H1 (cell line): Measurements from ENCODE around the gene FAM76B. TPM values are rescaled to one million over a fixed set of nuclear protein-coding genes. Genes with fewer than 3 reads are reported as not detected.

Source experiments
- CTCF ChIA-PET: fragments of 300-600 bp; sonication (Branson Sonifier 250); formaldehyde crosslinking; loops from one replicate; lab custom pipeline; 2021; ENCODE audit not compliant: partially characterized antibody; lab: Charles Lee
- POLR2A ChIA-PET: fragments of 300-600 bp; sonication (Branson Sonifier 250); formaldehyde crosslinking; loops from one replicate; lab custom pipeline; 2021; ENCODE audit warnings: inconsistent platforms; ENCODE audit not compliant: partially characterized antibody; lab: Charles Lee
- DNase-seq, 2 experiments: peaks; one replicate each; pipeline versions ENCODE4 v3.0.0 to v3.0.0-alpha.2; 2010 to 2022; ENCODE audit warnings: low spot score in 2 of 2, low read depth in 1 of 2, mixed read lengths in 1 of 2
- FAIRE-seq: peaks from 2 replicates; lab custom pipeline; 2011; peaks lifted over from hg19 to GRCh38; lab: Jason Lieb, UNC
- H2AFZ ChIP-seq: 2 replicates; pipeline ENCODE4 v1.8.1; 2012; ENCODE audit warnings: low read length, inconsistent platforms
- H2AK5ac ChIP-seq: 2 replicates; pipeline ENCODE4 v1.6.1; 2013; ENCODE audit warnings: low read depth, low read length
- H2BK120ac ChIP-seq: replicated peaks from 2 replicates; pipeline ENCODE3; 2013; ENCODE audit warnings: low read depth, low read length, inconsistent platforms
- H2BK12ac ChIP-seq: 2 replicates; pipeline ENCODE4 v1.6.1; 2013; ENCODE audit warnings: low read depth, low read length
- H2BK15ac ChIP-seq: 2 replicates; pipeline ENCODE4 v1.6.1; 2013; ENCODE audit warnings: low read length
- H2BK20ac ChIP-seq: 2 replicates; pipeline ENCODE4 v1.6.1; 2013; ENCODE audit warnings: low read length
- H2BK5ac ChIP-seq: 2 replicates; pipeline ENCODE4 v1.6.1; 2013; ENCODE audit warnings: low read depth, low read length
- H3K14ac ChIP-seq: 2 replicates; pipeline ENCODE4 v1.6.1; 2013; ENCODE audit warnings: inconsistent platforms; ENCODE audit not compliant: insufficient read length
- H3K18ac ChIP-seq: 2 replicates; pipeline ENCODE4 v1.6.1; 2013; ENCODE audit warnings: low read length; ENCODE audit errors: extremely low read depth
- H3K23ac ChIP-seq: 2 replicates; pipeline ENCODE4 v1.6.1; 2013; ENCODE audit warnings: inconsistent platforms; ENCODE audit not compliant: insufficient read length
- H3K23me2 ChIP-seq: 2 replicates; pipeline ENCODE4 v1.6.1; 2013; ENCODE audit warnings: low read depth, low read length
- H3K27ac ChIP-seq: 2 replicates; pipeline ENCODE4 v1.6.1; 2011; ENCODE audit warnings: low read depth, low read length, inconsistent platforms
- H3K27me3 ChIP-seq, 4 experiments: replicated peaks in 1 of 4; 1 replicate in 1 of 4; 2 replicates in 3 of 4; pipeline versions ENCODE4 v1.6.1 to v1.8.1; 2011 to 2013; ENCODE audit warnings: low read length in 3 of 4, mild to moderate bottlenecking in 3 of 4, inconsistent platforms in 2 of 4, mixed read lengths in 2 of 4, moderate library complexity in 1 of 4; ENCODE audit not compliant: control insufficient read depth in 3 of 4, insufficient read depth in 3 of 4; ENCODE audit errors: extremely low read depth in 1 of 4
- H3K36me3 ChIP-seq, 4 experiments: 2 replicates each; pipeline versions ENCODE4 v1.6.1 to v1.8.1; 2011 to 2013; ENCODE audit warnings: mild to moderate bottlenecking in 4 of 4, low read length in 3 of 4, moderate library complexity in 2 of 4, control low read depth in 1 of 4, inconsistent platforms in 1 of 4; ENCODE audit not compliant: insufficient read depth in 4 of 4, control insufficient read depth in 2 of 4
- H3K4ac ChIP-seq: replicated peaks from 2 replicates; pipeline ENCODE3; 2013; ENCODE audit warnings: low read length, low read depth, mixed read lengths, inconsistent platforms; ENCODE audit not compliant: insufficient read length
- H3K4me1 ChIP-seq, 4 experiments: replicated peaks in 1 of 4; 1 replicate in 1 of 4; 2 replicates in 3 of 4; pipeline versions ENCODE4 v1.6.1 to v1.8.1; 2011 to 2013; ENCODE audit warnings: low read length in 3 of 4, inconsistent platforms in 2 of 4, mixed read lengths in 1 of 4; ENCODE audit not compliant: insufficient read depth in 4 of 4, control insufficient read depth in 3 of 4
- H3K4me2 ChIP-seq, 2 experiments: 2 replicates each; pipeline versions ENCODE4 v1.6.1 to v1.8.1; 2011 to 2013; ENCODE audit warnings: low read depth in 2 of 2, low read length in 2 of 2, control low read depth in 1 of 2, inconsistent platforms in 1 of 2, mild to moderate bottlenecking in 1 of 2; ENCODE audit not compliant: insufficient read depth in 1 of 2
- H3K4me3 ChIP-seq, 4 experiments: fragments of 200-600, 300-600 bp in 1 of 4; sonication (generic), shearing (Covaris generic), sonication (Bioruptor Twin) in 1 of 4; 2 replicates each; pipeline versions ENCODE4 v1.5.1 to v1.8.1; 2011 to 2016; ENCODE audit warnings: low read length in 4 of 4, low read depth in 3 of 4, control low read depth in 2 of 4, inconsistent platforms in 2 of 4, mild to moderate bottlenecking in 2 of 4, mixed read lengths in 1 of 4, moderate library complexity in 1 of 4; ENCODE audit not compliant: insufficient read depth in 2 of 4; ENCODE audit errors: extremely low read depth in 1 of 4
- H3K56ac ChIP-seq: replicated peaks from 2 replicates; pipeline ENCODE3; 2013; ENCODE audit warnings: low read depth, mild to moderate bottlenecking, mixed read lengths, low read length, inconsistent platforms; ENCODE audit not compliant: insufficient read length
- H3K79me1 ChIP-seq: 2 replicates; pipeline ENCODE4 v1.6.1; 2013; ENCODE audit warnings: low read depth, low read length, control low read depth
- H3K79me2 ChIP-seq, 2 experiments: 2 replicates each; pipeline versions ENCODE4 v1.6.1 to v1.8.1; 2012 to 2013; ENCODE audit warnings: low read length in 2 of 2, mild to moderate bottlenecking in 2 of 2, inconsistent platforms in 1 of 2; ENCODE audit not compliant: insufficient read depth in 2 of 2, control insufficient read depth in 1 of 2
- H3K9ac ChIP-seq, 4 experiments: replicated peaks in 1 of 4; 1 replicate in 1 of 4; 2 replicates in 3 of 4; pipeline versions ENCODE4 v1.6.1 to v1.8.1; 2011 to 2013; ENCODE audit warnings: low read depth in 3 of 4, low read length in 3 of 4, control low read depth in 2 of 4, mild to moderate bottlenecking in 2 of 4, moderate library complexity in 2 of 4, inconsistent platforms in 1 of 4; ENCODE audit errors: extremely low read depth in 1 of 4
- H3K9me3 ChIP-seq, 2 experiments: 2 replicates each; pipeline versions ENCODE4 v1.6.1 to v1.8.1; 2012 to 2013; ENCODE audit warnings: mild to moderate bottlenecking in 2 of 2, moderate library complexity in 2 of 2, control low read depth in 1 of 2, inconsistent platforms in 1 of 2, low read depth in 1 of 2, low read length in 1 of 2, mixed read lengths in 1 of 2; ENCODE audit not compliant: insufficient read depth in 2 of 2
- H4K20me1 ChIP-seq, 2 experiments: replicated peaks in 1 of 2; 2 replicates each; pipeline versions ENCODE3 to v1.8.1; 2011 to 2013; ENCODE audit warnings: inconsistent platforms in 2 of 2, low read length in 2 of 2, mild to moderate bottlenecking in 1 of 2; ENCODE audit not compliant: insufficient read depth in 2 of 2, control insufficient read depth in 1 of 2
- H4K5ac ChIP-seq: 2 replicates; pipeline ENCODE4 v1.6.1; 2013; ENCODE audit warnings: low read length, low read depth, mixed read lengths, inconsistent platforms; ENCODE audit not compliant: insufficient read length
- H4K8ac ChIP-seq: 2 replicates; pipeline ENCODE4 v1.8.0; 2013; ENCODE audit warnings: mild to moderate bottlenecking, moderate library complexity, low read length, inconsistent platforms; ENCODE audit not compliant: insufficient read depth; ENCODE audit errors: extremely low read depth
- H4K91ac ChIP-seq: replicated peaks from 2 replicates; pipeline ENCODE3; 2013; ENCODE audit warnings: low read length, mixed read lengths, inconsistent platforms; ENCODE audit not compliant: insufficient read length
- MAFK ChIP-seq: IDR thresholded peaks from 2 replicates; pipeline ENCODE4 v1.6.1; 2012; ENCODE audit warnings: low read depth, mild to moderate bottlenecking, improper control_type of control experiment, low read length
- POLR2AphosphoS5 ChIP-seq: IDR thresholded peaks from 2 replicates; pipeline ENCODE4 v1.6.1; 2011; ENCODE audit warnings: low read depth, low read length
- RXRA ChIP-seq: IDR thresholded peaks from 2 replicates; pipeline ENCODE4 v1.6.1; 2011; ENCODE audit warnings: low read depth, mild to moderate bottlenecking, low read length, moderate library complexity; ENCODE audit not compliant: insufficient read depth
- SP4 ChIP-seq: IDR thresholded peaks from 2 replicates; pipeline ENCODE4 v1.6.1; 2012; ENCODE audit warnings: low read length, inconsistent platforms
- SRF ChIP-seq: IDR thresholded peaks from 2 replicates; pipeline ENCODE4 v1.6.1; 2011; ENCODE audit warnings: mild to moderate bottlenecking, low read depth, low read length, moderate library complexity
- TEAD4 ChIP-seq: IDR thresholded peaks from 2 replicates; pipeline ENCODE4 v1.6.1; 2012; ENCODE audit warnings: low read depth, low read length, inconsistent platforms, mixed read lengths
- ZNF274 ChIP-seq: IDR thresholded peaks from 2 replicates; pipeline ENCODE4 v1.7.0; 2012; ENCODE audit warnings: low read length, borderline replicate concordance; ENCODE audit errors: extremely low read depth
- WGBS, 2 experiments: shearing (Covaris generic) in 1 of 2; methylation state at CpG; one replicate each; pipeline versions ENCODE4 v1.1.6 to v1.1.7; 2013 to 2015; ENCODE audit warnings: low lambda C conversion rate in 2 of 2, mixed read lengths in 2 of 2, inconsistent platforms in 1 of 2, low coverage in 1 of 2, missing lambda C conversion rate in 1 of 2; ENCODE audit not compliant: insufficient replicate concordance in 2 of 2, insufficient coverage in 1 of 2, insufficient read length in 1 of 2; ENCODE audit errors: extremely low coverage in 1 of 2, missing lambda C conversion rate in 1 of 2; 5-methylcytosine and 5-hydroxymethylcytosine counted together
- polyA plus RNA-seq, 7 experiments: library from polyadenylated mRNA; depleted of rRNA in 3 of 7; stranded (reverse) in 5 of 7; unstranded in 2 of 7; fragments of >200 nt in 5 of 7; fragments of 200-250 nt in 2 of 7; gene quantifications; 1 replicate in 5 of 7; 2 replicates in 1 of 7; 4 replicates in 1 of 7; pipeline versions ENCODE4 v1.2.1 to v1.2.3, GENCODE V29; 2011 to 2013; ENCODE audit warnings: missing spikeins in 2 of 7, mixed read lengths in 2 of 7
- total RNA-seq: library from RNA; stranded (reverse); fragmentation: NEBNext Ultra II Directional; extraction: Animal tissue kit (Norgen Biotek cat#: 25700); gene quantifications from 2 replicates; pipeline ENCODE4 v1.2.1, GENCODE V29; 2021
- TF ChIP-seq, protein P1 (sequence below): IDR thresholded peaks from 2 replicates; pipeline ENCODE4 v1.6.1; 2011; ENCODE audit warnings: low read length, improper control_type of control experiment

FAM76B gene
- total and polyA plus RNA-seq, 2 of the 8 experiments (the other 6 are each of a cell fraction or from before 2014, with no cell fraction given) = 11.0 to 22.3 TPM

DNA sequence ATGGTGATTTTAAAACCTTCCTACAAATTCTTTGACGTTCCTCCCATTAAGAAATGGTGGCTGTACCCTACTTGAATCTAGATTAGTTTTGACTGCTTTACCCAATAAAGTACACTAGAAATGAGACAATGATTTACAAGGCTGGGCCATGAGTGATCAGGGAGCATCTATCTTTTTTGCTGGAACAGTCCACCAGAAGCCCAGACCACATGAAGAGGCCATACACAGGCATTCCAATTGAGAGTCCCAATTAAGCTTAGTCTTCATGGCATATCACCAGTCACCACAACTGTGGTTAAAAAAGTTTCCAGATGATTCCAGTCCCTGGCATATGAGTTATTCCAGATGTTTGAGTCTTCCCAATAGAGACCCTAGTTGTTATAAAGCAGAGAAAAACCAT, 39.5 kb downstream of the FAM76B start:
- Histone ChIP-seq H3K18ac (no peak overlapping the region), H3K27ac (no peak overlapping the region), H3K56ac (no peak overlapping the region), H2BK12ac (no peak overlapping the region), H3K4ac (no peak overlapping the region), H2BK5ac (no peak overlapping the region), H3K9ac (no peak overlapping the region), H4K5ac (no peak overlapping the region), H2BK15ac (no peak overlapping the region), H3K79me2 (no peaks in the 10 kb centered on the region), H3K14ac (no peak overlapping the region), H4K8ac (no peak overlapping the region), H3K23ac (no peak overlapping the region), H4K20me1 (no peaks in the 10 kb centered on the region), H3K4me3 (no peak overlapping the region), H2AFZ (no peak overlapping the region), H3K23me2 (no peaks in the 10 kb centered on the region), H3K27me3 (no peaks in the 10 kb centered on the region), H3K9me3 (no peaks in the 10 kb centered on the region), H3K79me1 (no peaks in the 10 kb centered on the region), H2BK20ac (no peak overlapping the region), H2BK120ac (no peak overlapping the region), H3K36me3 (no peaks in the 10 kb centered on the region), H3K4me2 (no peak overlapping the region), H2AK5ac (no peak overlapping the region), H3K4me1 (no peaks in the 10 kb centered on the region), H4K91ac (no peak overlapping the region)
- CTCF ChIA-PET = interaction anchor here (0.8 to 3.6 kb wide), 7 partner anchors 10 to 598 kb away, joined by 3 to 26 read pairs (median 8); no protein-coding TSS in a partner anchor
- 90% methylated on average over 1 of the region's 1 CpG; no CpG with 5 or more reads in 1 of the 2 experiments for WGBS, 2 experiments
- DNase-seq (no peak), FAIRE-seq (no peak)
- POLR2A ChIA-PET = no interaction called here
- TF ChIP-seq SRF = no peak
- no peak for TF ChIP-seq POLR2AphosphoS5
- no peak for TF ChIP-seq SP4
- TF ChIP-seq, protein P1, sequence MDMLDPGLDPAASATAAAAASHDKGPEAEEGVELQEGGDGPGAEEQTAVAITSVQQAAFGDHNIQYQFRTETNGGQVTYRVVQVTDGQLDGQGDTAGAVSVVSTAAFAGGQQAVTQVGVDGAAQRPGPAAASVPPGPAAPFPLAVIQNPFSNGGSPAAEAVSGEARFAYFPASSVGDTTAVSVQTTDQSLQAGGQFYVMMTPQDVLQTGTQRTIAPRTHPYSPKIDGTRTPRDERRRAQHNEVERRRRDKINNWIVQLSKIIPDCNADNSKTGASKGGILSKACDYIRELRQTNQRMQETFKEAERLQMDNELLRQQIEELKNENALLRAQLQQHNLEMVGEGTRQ = no peak
- no peak for TF ChIP-seq RXRA
- TF ChIP-seq TEAD4 = no peak
- no peak for TF ChIP-seq MAFK
- TF ChIP-seq ZNF274 = no peak
